Measurements from ENCODE around the gene PPP1R12B. TPM values are rescaled to one million over a fixed set of nuclear protein-coding genes. Genes with fewer than 3 reads are reported as not detected.

PPP1R12B gene
- total RNA-seq, 2 experiments from 2014 or later = 13.0 to 14.1 TPM

GRCh38 chr1:202320081-202320405 is 28.5 kb upstream of the PPP1R12B start:
- Mint-ChIP-seq H3K4me1 (ENCODE audit: low read depth) (no peaks in the 10 kb centered on the region), H3K36me3 (ENCODE audit: low read depth) (no peaks in the 10 kb centered on the region), H3K9me3 (no peaks in the 10 kb centered on the region), H3K4me3 (no peak overlapping the region), H3K27me3 (no peaks in the 10 kb centered on the region), H3K27ac (no peak overlapping the region)
- ATAC-seq (no peak), DNase-seq (no peak)
- ChIA-PET POLR2A (no interaction called here), CTCF (interaction anchor here (1.5 to 4.1 kb wide), 3 partner anchors 45 to 135 kb away, joined by 5 to 19 read pairs (median 12); partner anchors contain the start of gene LGR6)
- intact Hi-C loops (cut with micrococcal nuclease) = no loop called here
- TF ChIP-seq, protein P1, sequence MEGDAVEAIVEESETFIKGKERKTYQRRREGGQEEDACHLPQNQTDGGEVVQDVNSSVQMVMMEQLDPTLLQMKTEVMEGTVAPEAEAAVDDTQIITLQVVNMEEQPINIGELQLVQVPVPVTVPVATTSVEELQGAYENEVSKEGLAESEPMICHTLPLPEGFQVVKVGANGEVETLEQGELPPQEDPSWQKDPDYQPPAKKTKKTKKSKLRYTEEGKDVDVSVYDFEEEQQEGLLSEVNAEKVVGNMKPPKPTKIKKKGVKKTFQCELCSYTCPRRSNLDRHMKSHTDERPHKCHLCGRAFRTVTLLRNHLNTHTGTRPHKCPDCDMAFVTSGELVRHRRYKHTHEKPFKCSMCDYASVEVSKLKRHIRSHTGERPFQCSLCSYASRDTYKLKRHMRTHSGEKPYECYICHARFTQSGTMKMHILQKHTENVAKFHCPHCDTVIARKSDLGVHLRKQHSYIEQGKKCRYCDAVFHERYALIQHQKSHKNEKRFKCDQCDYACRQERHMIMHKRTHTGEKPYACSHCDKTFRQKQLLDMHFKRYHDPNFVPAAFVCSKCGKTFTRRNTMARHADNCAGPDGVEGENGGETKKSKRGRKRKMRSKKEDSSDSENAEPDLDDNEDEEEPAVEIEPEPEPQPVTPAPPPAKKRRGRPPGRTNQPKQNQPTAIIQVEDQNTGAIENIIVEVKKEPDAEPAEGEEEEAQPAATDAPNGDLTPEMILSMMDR (IDR thresholded peaks at IDR 0.05) = no peak

DNA sequence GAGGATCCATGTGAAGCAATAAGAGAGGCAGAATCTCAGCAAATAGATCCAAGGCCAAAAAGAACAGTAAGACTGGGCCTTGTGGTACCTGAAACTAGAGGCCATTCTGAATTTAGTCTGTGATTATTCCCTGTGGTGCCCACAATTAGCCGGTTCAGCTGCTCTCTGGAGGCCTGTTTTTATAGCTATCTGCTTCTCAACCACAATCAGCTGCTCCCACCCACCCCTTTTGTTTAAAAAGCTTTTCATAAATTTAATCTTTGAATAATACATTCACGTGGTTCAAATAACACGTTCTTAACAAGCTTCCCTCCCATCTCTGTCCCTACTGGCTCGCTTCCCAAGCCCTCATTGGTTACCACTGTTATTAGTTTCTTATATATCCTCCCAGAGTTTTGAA is 24.8 kb upstream of the PPP1R12B start:
- ATAC-seq (no peak), DNase-seq (no peak)
- Mint-ChIP-seq H3K4me3 (no peak overlapping the region), H3K4me1 (ENCODE audit: low read depth) (no peaks in the 10 kb centered on the region), H3K27ac (no peak overlapping the region), H3K27me3 (no peaks in the 10 kb centered on the region), H3K9me3 (no peaks in the 10 kb centered on the region), H3K36me3 (ENCODE audit: low read depth) (no peaks in the 10 kb centered on the region)
- CTCF ChIA-PET = interaction anchor here (0.8 to 1.5 kb wide), 3 partner anchors 22 to 131 kb away, joined by 3 to 4 read pairs (median 4); partner anchors contain the start of gene LGR6
- POLR2A ChIA-PET = no interaction called here
- intact Hi-C loops (cut with micrococcal nuclease) = no loop called here
- TF ChIP-seq, protein P1 (IDR thresholded peaks at IDR 0.05) = no peak

DNA sequence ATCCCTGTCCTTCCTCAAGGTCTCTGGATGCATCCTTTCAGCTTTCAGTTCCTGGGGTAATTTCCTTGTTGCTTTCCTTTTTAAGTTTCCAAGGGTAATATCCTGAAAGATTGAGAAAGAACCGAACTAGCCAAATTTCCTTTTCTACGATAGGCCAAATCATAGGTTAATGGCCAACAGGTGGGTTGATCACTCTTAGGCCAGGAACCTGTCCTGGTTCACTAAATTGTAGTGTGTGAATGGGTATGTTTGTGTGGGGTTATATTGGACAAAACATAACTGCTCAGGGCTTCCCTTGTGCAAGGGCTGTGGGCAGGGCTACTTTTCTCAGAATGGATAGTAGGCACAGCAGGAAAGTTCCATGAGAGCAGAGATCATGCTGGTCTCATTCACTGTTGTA is 23.9 kb upstream of the PPP1R12B start:
- POLR2A ChIA-PET = no interaction called here
- peaks cover 3% of the 10 kb centered on the region for H3K36me3 Mint-ChIP-seq (ENCODE audit: low read depth)
- DNase-seq (no peak), ATAC-seq (no peak)
- H3K4me1 Mint-ChIP-seq (ENCODE audit: low read depth) = no peaks in the 10 kb centered on the region
- H3K4me3 Mint-ChIP-seq = no peak overlapping the region
- TF ChIP-seq, protein P1 (IDR thresholded peaks at IDR 0.05) = no peak
- H3K9me3 Mint-ChIP-seq = no peaks in the 10 kb centered on the region
- no peaks in the 10 kb centered on the region for H3K27me3 Mint-ChIP-seq
- CTCF ChIA-PET = interaction anchor here (1.1 to 1.5 kb wide), 3 partner anchors 50 to 131 kb away, joined by 3 to 4 read pairs (median 3); partner anchors contain the start of gene LGR6
- intact Hi-C loops (cut with micrococcal nuclease) = no loop called here
- no peak overlapping the region for H3K27ac Mint-ChIP-seq

GRCh38 chr1:202329891-202330290 is 18.6 kb upstream of the PPP1R12B start:
- POLR2A ChIA-PET = no interaction called here
- ATAC-seq (no peak), DNase-seq (no peak)
- H3K36me3 Mint-ChIP-seq (ENCODE audit: low read depth) = peaks cover 33% of the 10 kb centered on the region
- no peaks in the 10 kb centered on the region for H3K9me3 Mint-ChIP-seq
- no peak overlapping the region for H3K27ac Mint-ChIP-seq
- intact Hi-C loops (cut with micrococcal nuclease) = no loop called here
- H3K4me3 Mint-ChIP-seq = no peak overlapping the region
- no peaks in the 10 kb centered on the region for H3K4me1 Mint-ChIP-seq (ENCODE audit: low read depth)
- TF ChIP-seq, protein P1 (IDR thresholded peaks at IDR 0.05) = no peak
- CTCF ChIA-PET = interaction anchor here (1.0 to 2.6 kb wide), 7 partner anchors 10 to 137 kb away, joined by 3 to 13 read pairs (median 4); partner anchors contain the start of genes LGR6 and PPP1R12B
- H3K27me3 Mint-ChIP-seq = no peaks in the 10 kb centered on the region

DNA sequence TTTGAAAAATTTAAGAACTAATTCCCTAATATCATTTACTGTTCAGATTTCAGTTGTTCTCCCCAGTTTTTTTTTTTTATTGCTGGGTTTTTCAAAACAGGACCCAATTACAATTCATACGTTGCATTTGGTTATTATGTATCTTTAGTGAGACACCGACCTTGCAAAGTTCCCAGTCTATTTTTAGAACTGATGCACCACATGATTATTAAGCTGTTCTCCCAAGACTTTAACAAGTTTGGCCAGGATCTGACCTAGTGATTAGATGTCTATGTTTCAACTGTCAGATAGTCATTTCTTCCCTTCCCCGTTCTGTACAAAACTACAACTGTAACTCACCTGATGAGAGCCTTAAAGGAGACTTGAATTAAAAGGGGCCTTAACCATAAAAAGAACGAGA is 14.6 kb upstream of the PPP1R12B start:
- Mint-ChIP-seq H3K27me3 (no peaks in the 10 kb centered on the region), H3K27ac (no peak overlapping the region), H3K4me1 (ENCODE audit: low read depth) (peaks cover 2% of the 10 kb centered on the region), H3K9me3 (no peaks in the 10 kb centered on the region), H3K4me3 (no peak overlapping the region), H3K36me3 (ENCODE audit: low read depth) (peaks cover 43% of the 10 kb centered on the region)
- CTCF ChIA-PET = interaction anchor here (1.0 to 1.7 kb wide), 4 partner anchors 10 to 238 kb away, joined by 3 to 5 read pairs (median 4); no protein-coding TSS in a partner anchor
- ATAC-seq = no peak
- POLR2A ChIA-PET = no interaction called here
- TF ChIP-seq, protein P1 (IDR thresholded peaks at IDR 0.05) = no peak
- intact Hi-C loops (cut with micrococcal nuclease) = no loop called here
- DNase-seq = no peak

Measured in activated CD8-positive, alpha-beta T cell treated with anti-CD3 and anti-CD28 coated beads for 36 hours (primary cell).